Measurements from ENCODE around the gene TCTN3.

Gene TCTN3

DNA sequence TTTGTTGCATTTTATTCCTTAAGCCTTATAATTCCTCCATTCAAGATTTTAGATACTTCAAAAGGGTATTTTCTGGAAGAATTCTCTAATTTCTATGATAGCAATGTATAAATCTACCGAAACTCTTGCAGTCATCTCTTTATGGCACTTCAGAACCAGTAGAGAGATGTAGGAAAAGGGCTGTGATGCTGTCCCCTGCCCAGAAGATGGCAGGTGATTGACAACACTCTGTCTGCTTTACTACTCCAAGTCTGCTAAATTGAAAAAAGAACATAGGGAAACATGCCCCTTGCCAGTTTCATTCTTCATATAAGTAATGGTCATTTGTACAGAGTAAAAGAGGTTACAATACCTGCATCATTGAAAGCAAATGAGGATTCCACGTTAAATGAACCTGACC, 5.1 kb downstream of the TCTN3 start:
- TF ChIP-seq, protein P1, sequence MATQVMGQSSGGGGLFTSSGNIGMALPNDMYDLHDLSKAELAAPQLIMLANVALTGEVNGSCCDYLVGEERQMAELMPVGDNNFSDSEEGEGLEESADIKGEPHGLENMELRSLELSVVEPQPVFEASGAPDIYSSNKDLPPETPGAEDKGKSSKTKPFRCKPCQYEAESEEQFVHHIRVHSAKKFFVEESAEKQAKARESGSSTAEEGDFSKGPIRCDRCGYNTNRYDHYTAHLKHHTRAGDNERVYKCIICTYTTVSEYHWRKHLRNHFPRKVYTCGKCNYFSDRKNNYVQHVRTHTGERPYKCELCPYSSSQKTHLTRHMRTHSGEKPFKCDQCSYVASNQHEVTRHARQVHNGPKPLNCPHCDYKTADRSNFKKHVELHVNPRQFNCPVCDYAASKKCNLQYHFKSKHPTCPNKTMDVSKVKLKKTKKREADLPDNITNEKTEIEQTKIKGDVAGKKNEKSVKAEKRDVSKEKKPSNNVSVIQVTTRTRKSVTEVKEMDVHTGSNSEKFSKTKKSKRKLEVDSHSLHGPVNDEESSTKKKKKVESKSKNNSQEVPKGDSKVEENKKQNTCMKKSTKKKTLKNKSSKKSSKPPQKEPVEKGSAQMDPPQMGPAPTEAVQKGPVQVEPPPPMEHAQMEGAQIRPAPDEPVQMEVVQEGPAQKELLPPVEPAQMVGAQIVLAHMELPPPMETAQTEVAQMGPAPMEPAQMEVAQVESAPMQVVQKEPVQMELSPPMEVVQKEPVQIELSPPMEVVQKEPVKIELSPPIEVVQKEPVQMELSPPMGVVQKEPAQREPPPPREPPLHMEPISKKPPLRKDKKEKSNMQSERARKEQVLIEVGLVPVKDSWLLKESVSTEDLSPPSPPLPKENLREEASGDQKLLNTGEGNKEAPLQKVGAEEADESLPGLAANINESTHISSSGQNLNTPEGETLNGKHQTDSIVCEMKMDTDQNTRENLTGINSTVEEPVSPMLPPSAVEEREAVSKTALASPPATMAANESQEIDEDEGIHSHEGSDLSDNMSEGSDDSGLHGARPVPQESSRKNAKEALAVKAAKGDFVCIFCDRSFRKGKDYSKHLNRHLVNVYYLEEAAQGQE (IDR thresholded peaks at IDR 0.05; ENCODE audit: insufficient read depth in 1 of 2, low read depth in 2 of 2, low read length in 2 of 2) = no peak
- no peak for TF ChIP-seq FOXP2 (optimal IDR thresholded peaks at IDR 0.05; ENCODE audit: borderline replicate concordance, extremely low read depth, extremely low read length, insufficient read depth)
- no peak for TF ChIP-seq TAF1 (IDR thresholded peaks at IDR 0.05; ENCODE audit: borderline replicate concordance, insufficient read depth, low read length)
- no peak for TF ChIP-seq POLR2AphosphoS5 (IDR thresholded peaks at IDR 0.05; ENCODE audit: low read depth, low read length)
- no peak for TF ChIP-seq SIN3A (IDR thresholded peaks at IDR 0.05; ENCODE audit: borderline replicate concordance, insufficient read depth, low read length)

DNA sequence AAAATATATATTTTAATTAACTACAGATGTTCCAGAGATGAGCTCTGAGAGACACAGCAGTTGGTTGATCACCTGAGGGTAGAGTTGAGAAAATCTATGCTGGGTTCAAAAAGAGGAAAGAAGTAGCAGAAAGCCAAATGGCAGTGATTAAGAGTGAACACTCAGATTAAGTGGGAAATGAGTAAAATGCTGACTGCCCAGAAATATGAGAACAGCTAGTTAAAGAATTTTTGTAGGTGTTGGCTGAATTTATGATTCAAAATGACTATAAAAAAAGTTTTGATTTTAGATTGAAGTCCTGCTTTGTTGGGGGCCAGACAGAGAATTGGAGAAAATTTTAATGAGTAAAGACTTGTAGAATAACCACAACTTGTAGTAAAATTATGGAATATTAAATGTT, 9.8 kb downstream of the TCTN3 start:
- TF ChIP-seq, protein P1 (IDR thresholded peaks at IDR 0.05; ENCODE audit: insufficient read depth in 1 of 2, low read depth in 2 of 2, low read length in 2 of 2) = no peak
- TF ChIP-seq FOXP2 (optimal IDR thresholded peaks at IDR 0.05; ENCODE audit: borderline replicate concordance, extremely low read depth, extremely low read length, insufficient read depth) (no peak), POLR2AphosphoS5 (IDR thresholded peaks at IDR 0.05; ENCODE audit: low read depth, low read length) (no peak), TAF1 (IDR thresholded peaks at IDR 0.05; ENCODE audit: borderline replicate concordance, insufficient read depth, low read length) (no peak), SIN3A (IDR thresholded peaks at IDR 0.05; ENCODE audit: borderline replicate concordance, insufficient read depth, low read length) (no peak)

DNA sequence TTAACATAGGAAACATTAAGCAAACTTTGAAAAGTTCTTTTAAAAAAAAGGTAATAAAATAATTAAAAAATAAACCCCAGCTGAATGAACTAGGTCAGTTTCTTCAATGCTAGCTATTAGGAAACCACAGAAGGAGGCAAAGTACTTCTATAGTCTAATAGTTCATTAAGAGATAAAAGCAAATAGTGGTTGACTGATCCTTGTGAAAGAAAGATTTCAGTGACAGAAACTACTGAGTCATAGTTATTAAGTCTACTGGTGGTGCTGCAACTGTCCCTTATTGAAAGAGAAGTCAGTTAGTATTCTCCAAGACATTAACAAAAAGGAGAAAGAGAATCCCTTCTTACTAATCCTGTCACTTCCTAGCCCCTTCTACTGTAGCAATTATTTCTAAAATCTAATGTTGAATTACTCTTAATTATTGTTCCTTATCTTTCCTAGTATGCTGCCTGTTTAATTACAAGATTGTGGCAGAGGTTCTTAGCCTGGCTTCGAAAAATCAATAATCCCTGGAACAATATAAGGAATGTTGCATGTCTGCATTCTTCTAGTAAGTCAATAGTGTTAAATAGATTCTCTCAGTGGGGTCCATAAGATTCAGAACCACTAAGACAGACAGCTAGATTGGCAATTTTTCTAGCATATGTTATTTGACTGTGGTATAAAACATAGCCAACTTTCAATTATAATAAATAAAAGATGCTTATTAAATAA, 18.2 kb downstream of the TCTN3 start:
- TF ChIP-seq, protein P1 (IDR thresholded peaks at IDR 0.05; ENCODE audit: insufficient read depth in 1 of 2, low read depth in 2 of 2, low read length in 2 of 2) = no peak

DNA sequence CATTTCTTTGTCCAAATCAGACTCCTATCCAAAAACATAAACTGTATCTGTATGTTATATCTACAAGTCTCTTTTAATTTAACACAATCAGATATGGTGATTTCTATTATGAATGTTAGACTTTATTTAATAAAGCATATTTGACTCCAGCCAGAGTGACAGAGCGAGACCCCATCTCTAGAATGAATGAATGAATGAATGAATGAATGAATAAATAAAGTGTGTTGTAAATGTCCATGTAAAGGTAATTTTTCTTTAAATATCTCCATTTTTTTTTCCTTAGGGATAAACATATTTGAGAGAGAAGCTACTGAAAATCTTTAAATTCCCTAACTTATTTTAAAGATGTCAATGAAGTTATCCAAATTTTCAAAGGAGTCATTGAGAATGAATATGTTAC, 19.1 kb downstream of the TCTN3 start:
- TF ChIP-seq FOXP2 (optimal IDR thresholded peaks at IDR 0.05; ENCODE audit: borderline replicate concordance, extremely low read depth, extremely low read length, insufficient read depth) (no peak), POLR2AphosphoS5 (IDR thresholded peaks at IDR 0.05; ENCODE audit: low read depth, low read length) (no peak), TAF1 (IDR thresholded peaks at IDR 0.05; ENCODE audit: borderline replicate concordance, insufficient read depth, low read length) (no peak), SIN3A (IDR thresholded peaks at IDR 0.05; ENCODE audit: borderline replicate concordance, insufficient read depth, low read length) (no peak)
- TF ChIP-seq, protein P1 (IDR thresholded peaks at IDR 0.05; ENCODE audit: insufficient read depth in 1 of 2, low read depth in 2 of 2, low read length in 2 of 2) = no peak

DNA sequence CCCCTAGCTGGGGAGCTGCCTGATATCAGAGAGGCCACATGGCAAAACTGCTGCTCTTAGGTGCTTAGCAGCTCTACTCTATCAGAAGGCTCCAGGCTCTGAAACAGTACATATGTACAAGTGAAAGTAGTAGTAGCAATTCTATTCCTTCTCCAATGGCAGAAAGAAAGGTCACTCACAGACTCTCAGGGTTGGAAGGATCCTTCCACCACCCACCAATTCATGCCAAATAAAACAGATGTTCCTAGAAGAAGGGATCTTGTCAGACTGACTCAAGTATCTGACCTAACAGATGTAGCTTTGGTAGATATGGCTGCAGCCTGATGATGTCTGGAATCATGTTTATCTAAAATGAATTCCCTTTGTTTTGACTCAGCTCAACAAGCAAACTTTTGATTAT, 29.2 kb downstream of the TCTN3 start:
- TF ChIP-seq, protein P1 (IDR thresholded peaks at IDR 0.05; ENCODE audit: insufficient read depth in 1 of 2, low read depth in 2 of 2, low read length in 2 of 2) = no peak
- TF ChIP-seq FOXP2 (optimal IDR thresholded peaks at IDR 0.05; ENCODE audit: borderline replicate concordance, extremely low read depth, extremely low read length, insufficient read depth) = no peak
- TF ChIP-seq TAF1 (IDR thresholded peaks at IDR 0.05; ENCODE audit: borderline replicate concordance, insufficient read depth, low read length) = no peak
- TF ChIP-seq POLR2AphosphoS5 (IDR thresholded peaks at IDR 0.05; ENCODE audit: low read depth, low read length) = no peak
- no peak for TF ChIP-seq SIN3A (IDR thresholded peaks at IDR 0.05; ENCODE audit: borderline replicate concordance, insufficient read depth, low read length)
